AG09319 (cell line): ENCODE measurements around the gene CDH18.

Source experiments
- DNase-seq: peaks from one replicate; pipeline ENCODE4 v3.0.0-alpha.2; 2010; ENCODE audit warnings: low read depth; ENCODE audit errors: extremely low read depth
- TF ChIP-seq, protein P1 (sequence below): IDR thresholded peaks from 2 replicates; pipeline ENCODE4 v1.5.1; 2011; ENCODE audit warnings: low read depth, mild to moderate bottlenecking, inconsistent platforms, low read length, moderate library complexity

The CDH18 gene

DNA sequence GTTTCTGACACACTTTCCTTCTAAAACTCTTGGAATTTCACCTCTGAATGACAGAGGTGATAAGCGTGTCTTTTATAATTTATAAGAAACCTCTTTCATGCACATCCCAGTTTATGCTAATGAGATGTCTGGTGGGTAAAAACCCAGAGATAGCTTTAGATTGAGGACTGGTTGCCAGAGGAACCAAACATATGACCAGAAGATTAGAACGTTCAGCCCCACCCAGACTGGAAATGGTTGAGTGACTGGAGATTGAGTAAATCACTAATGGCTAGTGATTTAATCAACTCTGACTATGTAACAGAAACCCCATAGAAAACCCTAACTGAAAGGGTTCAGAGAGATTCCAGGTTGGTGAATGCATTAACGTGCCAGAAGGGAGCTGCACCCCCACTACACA lies 69.2 kb downstream of the CDH18 start:
- TF ChIP-seq, protein P1, sequence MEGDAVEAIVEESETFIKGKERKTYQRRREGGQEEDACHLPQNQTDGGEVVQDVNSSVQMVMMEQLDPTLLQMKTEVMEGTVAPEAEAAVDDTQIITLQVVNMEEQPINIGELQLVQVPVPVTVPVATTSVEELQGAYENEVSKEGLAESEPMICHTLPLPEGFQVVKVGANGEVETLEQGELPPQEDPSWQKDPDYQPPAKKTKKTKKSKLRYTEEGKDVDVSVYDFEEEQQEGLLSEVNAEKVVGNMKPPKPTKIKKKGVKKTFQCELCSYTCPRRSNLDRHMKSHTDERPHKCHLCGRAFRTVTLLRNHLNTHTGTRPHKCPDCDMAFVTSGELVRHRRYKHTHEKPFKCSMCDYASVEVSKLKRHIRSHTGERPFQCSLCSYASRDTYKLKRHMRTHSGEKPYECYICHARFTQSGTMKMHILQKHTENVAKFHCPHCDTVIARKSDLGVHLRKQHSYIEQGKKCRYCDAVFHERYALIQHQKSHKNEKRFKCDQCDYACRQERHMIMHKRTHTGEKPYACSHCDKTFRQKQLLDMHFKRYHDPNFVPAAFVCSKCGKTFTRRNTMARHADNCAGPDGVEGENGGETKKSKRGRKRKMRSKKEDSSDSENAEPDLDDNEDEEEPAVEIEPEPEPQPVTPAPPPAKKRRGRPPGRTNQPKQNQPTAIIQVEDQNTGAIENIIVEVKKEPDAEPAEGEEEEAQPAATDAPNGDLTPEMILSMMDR, result no peak
- no peak for DNase-seq

- DNase-seq, result no peak
- TF ChIP-seq, protein P1, result no peak
Observed at GRCh38 chr5:19917588-19918122, 70.3 kb downstream of the CDH18 start.

GRCh38 chr5:19910136-19910535 lies 77.9 kb downstream of the CDH18 start:
- DNase-seq, result no peak

DNA sequence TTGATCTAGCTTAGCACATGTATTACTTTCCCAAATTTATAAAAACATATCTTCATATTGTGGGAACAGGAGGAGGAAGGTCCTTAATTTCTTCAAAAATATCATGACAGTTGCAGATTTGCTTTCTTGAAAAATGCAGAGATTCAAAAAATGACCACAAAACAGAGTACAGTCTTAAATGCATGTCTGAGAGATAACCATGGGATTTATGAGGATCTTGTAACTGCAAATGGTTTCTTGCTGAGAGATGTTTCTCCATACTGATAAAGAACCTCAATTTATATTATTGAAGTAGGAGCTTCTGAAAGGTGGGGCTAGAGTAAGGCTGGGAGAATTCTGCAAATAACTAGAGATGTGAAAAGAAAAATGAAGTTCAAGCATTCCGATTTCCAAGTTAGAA lies 83.2 kb downstream of the CDH18 start:
- TF ChIP-seq, protein P1, result no peak
- no peak for DNase-seq

More at GRCh38 chr5:19910136-19910535, 77.9 kb downstream of the CDH18 start:
- TF ChIP-seq, protein P1, result no peak

DNA sequence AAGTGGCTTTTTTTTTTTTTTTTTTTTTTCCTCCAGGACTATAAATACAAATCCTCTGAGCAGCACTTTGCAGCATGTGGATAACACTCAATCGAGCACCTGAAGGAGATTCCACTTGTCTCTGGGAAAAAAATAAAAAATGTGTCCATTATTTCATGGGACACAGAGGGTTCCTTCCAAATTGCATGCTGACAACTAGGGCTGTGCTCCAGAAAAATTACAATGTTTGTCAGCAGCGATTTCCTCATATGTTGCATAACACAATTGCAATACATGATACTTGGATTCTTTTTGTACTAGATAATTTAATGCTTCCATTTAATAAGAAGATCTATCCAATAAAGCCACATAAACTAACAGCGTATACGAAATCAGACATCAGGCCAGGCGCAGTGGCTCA lies 84.4 kb downstream of the CDH18 start:
- TF ChIP-seq, protein P1, result no peak

GRCh38 chr5:19902316-19902934 lies 85.6 kb downstream of the CDH18 start:
- TF ChIP-seq, protein P1, result no peak
- DNase-seq, result no peak

More for the DNA sequence above, 84.4 kb downstream of the CDH18 start:
- DNase-seq, result no peak

GRCh38 chr5:19900269-19900668 lies 87.7 kb downstream of the CDH18 start:
- no peak for DNase-seq
- TF ChIP-seq, protein P1, result no peak
